Transverse colon (tissue), 4 donors: ENCODE measurements around the gene EZR. TPM values are rescaled to one million over a fixed set of nuclear protein-coding genes. Genes with fewer than 3 reads are reported as not detected.
A peak's percentile ranks its signal among the peaks of the same experiment; 100 is the strongest.

ENCODE experiments used
- DNase-seq: peaks from one replicate; pipeline ENCODE4 v3.0.0-alpha.2; 2019
- H3K27ac ChIP-seq, 4 donors: fragments of 200-600 bp; sonication (generic); 2 replicates each; pipeline ENCODE4 v1.5.1; 2016 to 2018; ENCODE audit warnings: inconsistent platforms in 4 of 4
- H3K27me3 ChIP-seq: fragments of 200-600 bp; sonication (generic); 2 replicates; pipeline ENCODE4 v1.5.1; 2017; ENCODE audit warnings: inconsistent platforms
- H3K36me3 ChIP-seq, 4 donors: fragments of 200-600 bp; sonication (generic); 2 replicates each; pipeline ENCODE4 v1.5.1; 2017 to 2019; ENCODE audit warnings: inconsistent platforms in 4 of 4
- H3K4me1 ChIP-seq, 4 donors: fragments of 200-600 bp; sonication (generic); 2 replicates each; pipeline ENCODE4 v1.5.1; 2017 to 2020; ENCODE audit warnings: inconsistent platforms in 4 of 4
- H3K4me3 ChIP-seq, 4 donors: fragments of 200-600 bp; sonication (generic); 1 replicate in 1 of 4; 2 replicates in 3 of 4; pipeline versions ENCODE4 v1.5.1 to v1.6.1; 2017 to 2019; ENCODE audit warnings: inconsistent platforms in 4 of 4
- H3K9me3 ChIP-seq, 2 donors: fragments of 200-600 bp; sonication (generic); 2 replicates each; pipeline ENCODE4 v1.5.1; 2017 to 2019; ENCODE audit warnings: inconsistent platforms in 2 of 2
- CTCF ChIP-seq, 5 experiments: fragments of 200-600 bp in 3 of 5; fragments of 450-650 bp in 2 of 5; sonication (generic) in 3 of 5; IDR thresholded peaks; 1 replicate in 2 of 5; 2 replicates in 3 of 5; pipeline ENCODE4 v1.5.1; 2016 to 2017; ENCODE audit warnings: antibody characterized with exemption in 5 of 5, inconsistent platforms in 3 of 5, mild to moderate bottlenecking in 2 of 5, moderate library complexity in 1 of 5
- EP300 ChIP-seq: sonication (generic); formaldehyde crosslinking; IDR thresholded peaks from one replicate; pipeline ENCODE4 v1.6.1; 2017; ENCODE audit warnings: antibody characterized with exemption, low read depth
- POLR2A ChIP-seq: fragments of 450-650 bp; IDR thresholded peaks from one replicate; pipeline ENCODE4 v1.6.1; 2016; ENCODE audit warnings: antibody characterized with exemption, mild to moderate bottlenecking, moderate library complexity
- POLR2AphosphoS5 ChIP-seq, 3 donors: sonication (generic); formaldehyde crosslinking; IDR thresholded peaks; one replicate each; pipeline ENCODE4 v1.6.1; 2016; ENCODE audit warnings: antibody characterized with exemption in 3 of 3
- WGBS, 2 donors: methylation state at CpG; one replicate each; pipeline ENCODE4 v1.1.5; 2018; ENCODE audit warnings: low coverage in 1 of 2; 5-methylcytosine and 5-hydroxymethylcytosine counted together
- in situ Hi-C, 4 donors: fragments of 200-750 bp; cut with MboI; loops; one replicate each; pipeline versions ENCODE4 v1.15.0 to v1.15.1; 2017; ENCODE audit warnings: low sequenced_read_pairs in 3 of 4, low pct_ligation_motif_present in 1 of 4, low pct_unique_long_range_greater_than_20kb in 1 of 4
- intact Hi-C: fragments of 100-400 bp; cut with DNase I; formaldehyde crosslinking; loops from one replicate; pipeline ENCODE4 v1.15.1; 2023; ENCODE audit warnings: low total_unique reads
- total RNA-seq, 4 donors: library from RNA; depleted of rRNA; stranded (reverse); fragments of >200 nt; gene quantifications; one replicate each; pipeline ENCODE4 v1.1.0, GENCODE V29; 2016

The EZR gene
- total RNA-seq, 4 donors from 2014 or later: 149 to 430 (median 319) TPM

DNA sequence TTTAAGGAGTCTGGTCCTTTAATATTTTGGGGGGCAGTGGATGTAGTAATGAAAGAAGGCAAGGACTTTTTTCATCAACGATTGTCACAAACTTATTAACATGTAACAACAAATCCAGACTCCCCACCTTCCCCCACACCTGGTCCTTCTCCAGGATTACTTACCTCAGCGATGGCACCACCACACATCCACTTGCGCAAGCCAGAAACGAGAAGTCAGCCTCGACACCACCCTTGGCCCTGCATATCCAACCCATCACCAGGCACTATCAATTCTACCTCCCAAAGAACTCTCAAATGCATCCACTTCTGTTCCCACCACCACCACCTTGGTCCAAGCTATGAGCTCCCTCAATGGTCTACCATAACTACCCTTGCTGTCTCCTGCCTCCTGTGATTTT, 6.6 kb downstream of the EZR start:
- in situ Hi-C loops (loop anchor here in 1 of 4 donors (10.0 kb wide), 1 partner anchor 52 kb away; no protein-coding TSS in a partner anchor), intact Hi-C loops (no loop called here)
- Histone ChIP-seq H3K27me3 (no peaks in the 10 kb centered on the region), H3K27ac (peak overlapping the region in 2 of 4 donors; percentile 4 to 100), H3K4me1 (peaks cover 36 to 95% (median 63%) of the 10 kb centered on the region in 4 donors), H3K9me3 (no peaks in the 10 kb centered on the region), H3K4me3 (no peak overlapping the region), H3K36me3 (no peaks in the 10 kb centered on the region)
- TF ChIP-seq POLR2AphosphoS5 (IDR thresholded peaks at IDR 0.05) (no peak), EP300 (no peak), POLR2A (no peak), CTCF (IDR thresholded peaks at IDR 0.05) (no peak)
- no peak for DNase-seq
- 85 to 86% methylated on average over 4 to 5 of the region's 5 CpGs for WGBS, 2 donors

GRCh38 chr6:158810155-158811095, 8.7 kb downstream of the EZR start:
- no peak for DNase-seq
- no peaks in the 10 kb centered on the region for H3K9me3 ChIP-seq
- H3K4me3 ChIP-seq: no peak overlapping the region
- intact Hi-C loops (no loop called here), in situ Hi-C loops (loop anchor here in 1 of 4 donors (10.0 kb wide), 1 partner anchor 54 kb away; no protein-coding TSS in a partner anchor)
- TF ChIP-seq POLR2AphosphoS5 (IDR thresholded peaks at IDR 0.05) (peak in 1 of 3 donors; percentile 15), POLR2A (no peak)
- H3K4me1 ChIP-seq: peaks cover 40 to 93% (median 67%) of the 10 kb centered on the region in 4 donors
- H3K27ac ChIP-seq: peak overlapping the region; percentile 60 to 77 (median 66)
- 57 to 59% methylated on average over 9 of the region's 9 CpGs for WGBS, 2 donors
- no peaks in the 10 kb centered on the region for H3K27me3 ChIP-seq
- H3K36me3 ChIP-seq: no peaks in the 10 kb centered on the region

GRCh38 chr6:158808941-158809678, 10.1 kb downstream of the EZR start:
- TF ChIP-seq POLR2A (peak; percentile 48), POLR2AphosphoS5 (IDR thresholded peaks at IDR 0.05) (peak in 1 of 3 donors; percentile 69), EP300 (no peak), CTCF (IDR thresholded peaks at IDR 0.05) (no peak)
- Histone ChIP-seq H3K9me3 (no peaks in the 10 kb centered on the region), H3K4me3 (no peak overlapping the region), H3K27ac (peak overlapping the region; percentile 60 to 77 (median 66)), H3K27me3 (no peaks in the 10 kb centered on the region), H3K4me1 (peaks cover 35 to 90% (median 60%) of the 10 kb centered on the region in 4 donors), H3K36me3 (no peaks in the 10 kb centered on the region)
- WGBS, 2 donors: 32 to 38% methylated on average over 7 to 8 of the region's 8 CpGs
- DNase-seq: no peak
- in situ Hi-C loops (no loop called here), intact Hi-C loops (no loop called here)

GRCh38 chr6:158808442-158808833, 10.7 kb downstream of the EZR start:
- H3K27ac ChIP-seq: peak overlapping the region; percentile 60 to 77 (median 66)
- no peaks in the 10 kb centered on the region for H3K36me3 ChIP-seq
- no peaks in the 10 kb centered on the region for H3K27me3 ChIP-seq
- H3K4me1 ChIP-seq: peaks cover 34 to 90% (median 61%) of the 10 kb centered on the region in 4 donors
- no peak overlapping the region for H3K4me3 ChIP-seq
- H3K9me3 ChIP-seq: no peaks in the 10 kb centered on the region
- TF ChIP-seq EP300 (no peak), CTCF (IDR thresholded peaks at IDR 0.05) (no peak), POLR2A (no peak), POLR2AphosphoS5 (IDR thresholded peaks at IDR 0.05) (no peak)
- in situ Hi-C loops (no loop called here), intact Hi-C loops (no loop called here)
- DNase-seq: no peak
- WGBS, 2 donors: 63 to 70% methylated on average over 3 to 6 of the region's 6 CpGs
